ENCODE results near the gene CD79B.

DNA sequence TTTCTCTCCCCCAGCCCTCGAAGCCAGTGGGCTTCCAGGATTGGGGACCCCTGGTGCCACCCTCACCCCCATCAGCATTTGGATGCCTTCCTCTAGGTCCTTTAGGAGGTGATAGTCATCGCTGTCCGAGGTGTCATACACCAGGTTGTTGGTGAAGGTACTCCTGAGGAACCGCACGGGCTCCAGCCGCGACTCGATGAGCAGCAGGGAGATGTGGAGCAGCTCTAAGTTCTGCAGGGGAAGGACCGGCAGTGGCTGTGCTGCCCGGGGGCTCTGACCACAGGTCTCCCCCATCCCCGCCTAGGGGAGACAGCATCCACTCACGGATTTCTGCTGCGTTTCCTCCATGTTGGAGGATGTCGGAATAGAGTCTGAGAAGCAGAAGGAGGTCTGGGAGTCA is 22.0 kb downstream of the CD79B start:
- TF ChIP-seq EZH2phosphoT487 (IDR thresholded peaks at IDR 0.05; ENCODE audit: borderline replicate concordance, low read depth) = no peak
- TF ChIP-seq CTCF (IDR thresholded peaks at IDR 0.05) = no peak
- no peak for TF ChIP-seq YY1 (IDR thresholded peaks at IDR 0.05; ENCODE audit: low read depth)
- TF ChIP-seq EP300 (IDR thresholded peaks at IDR 0.05; ENCODE audit: borderline replicate concordance in 1 of 2, low read depth in 1 of 2, low read length in 1 of 2) = no peak
- no peak for TF ChIP-seq RAD21 (IDR thresholded peaks at IDR 0.05; ENCODE audit: low read length)
- no peak for TF ChIP-seq TAF1 (IDR thresholded peaks at IDR 0.05; ENCODE audit: borderline replicate concordance, low read depth, low read length)
- no peak for TF ChIP-seq POLR2AphosphoS5 (IDR thresholded peaks at IDR 0.05; ENCODE audit: low read depth, low read length)
